Heart right ventricle (tissue), 16 donors: ENCODE results near the gene AQP7. TPM values are rescaled to one million over a fixed set of nuclear protein-coding genes. Genes with fewer than 3 reads are reported as not detected.
A peak's percentile ranks its signal among the peaks of the same experiment; 100 is the strongest.

Source experiments
- ATAC-seq, 8 donors: fragments of 200-7000 bp; cut with Tn5 transposase; one replicate each; pipeline ENCODE4 v1.9.1; 2020; ENCODE audit warnings: mild to moderate bottlenecking in 8 of 8, moderate library complexity in 8 of 8, moderate number of reproducible peaks in 1 of 8
- DNase-seq, 2 donors: peaks; one replicate each; pipeline ENCODE4 v3.0.0-alpha.2; 2020
- H3K27ac ChIP-seq, 10 donors: fragments of 200-600 bp; sonication (generic) in 2 of 10; one replicate each; pipeline versions ENCODE4 v1.5.0 to v1.8.0; 2020 to 2022; ENCODE audit warnings: mild to moderate bottlenecking in 3 of 10
- H3K27me3 ChIP-seq, 7 donors: fragments of 200-600 bp; one replicate each; pipeline ENCODE4 v1.8.0; 2021 to 2022; ENCODE audit warnings: mild to moderate bottlenecking in 2 of 7
- H3K36me3 ChIP-seq, 9 donors: fragments of 200-600 bp; sonication (generic) in 1 of 9; one replicate each; pipeline versions ENCODE4 v1.5.0 to v1.8.0; 2020 to 2022; ENCODE audit warnings: mild to moderate bottlenecking in 2 of 9
- H3K4me1 ChIP-seq, 9 donors: fragments of 200-600 bp; sonication (generic) in 1 of 9; one replicate each; pipeline versions ENCODE4 v1.5.0 to v1.8.0; 2020 to 2022; ENCODE audit warnings: mild to moderate bottlenecking in 4 of 9
- H3K4me3 ChIP-seq, 10 donors: fragments of 200-600 bp; sonication (generic) in 2 of 10; one replicate each; pipeline versions ENCODE4 v1.5.0 to v1.8.0; 2020 to 2022; ENCODE audit warnings: mild to moderate bottlenecking in 7 of 10, moderate library complexity in 2 of 10
- H3K9me3 ChIP-seq, 11 donors: fragments of 200-600 bp in 10 of 11; sonication (generic) in 2 of 11; one replicate each; pipeline versions ENCODE4 v1.5.0 to v1.8.0; 2013 to 2022; ENCODE audit warnings: mild to moderate bottlenecking in 2 of 11, control low read depth in 1 of 11, moderate library complexity in 1 of 11
- WGBS, 2 donors: extraction: QIAGEN DNeasy Blood & Tissue Kit; methylation state at CpG; one replicate each; pipeline ENCODE4 v1.1.7; 2013; ENCODE audit warnings: inconsistent platforms in 1 of 2; 5-methylcytosine and 5-hydroxymethylcytosine counted together
- intact Hi-C, 10 donors: fragments of 100-400 bp; cut with DNase I; formaldehyde crosslinking; loops; one replicate each; pipeline versions ENCODE4 v1.11.1 to v1.14.2; 2022
- polyA plus RNA-seq, 2 donors: library from polyadenylated mRNA; stranded (reverse); fragments of 200-250 nt; gene quantifications; one replicate each; pipeline ENCODE4 v1.2.3, GENCODE V29; 2013
- total RNA-seq, 10 donors: library from RNA; stranded (reverse); fragmentation: NEBNext Ultra II Directional in 3 of 10; extraction: Animal tissue kit (Norgen Biotek cat#: 25700) in 3 of 10; gene quantifications; one replicate each; pipeline versions ENCODE4 v1.2.1 to v1.2.4, GENCODE V29; 2021 to 2023
- TF ChIP-seq, protein P1 (sequence below), 9 donors: fragments of 200-600 bp; sonication (generic) in 2 of 9; IDR thresholded peaks; one replicate each; pipeline versions ENCODE4 v1.5.0 to v1.8.0; 2021 to 2022; ENCODE audit warnings: antibody characterized with exemption in 9 of 9, mild to moderate bottlenecking in 5 of 9, moderate library complexity in 1 of 9
- donor health status: Arrhythmogenic right ventricular cardiomyopathy.
- donor health status: ischemic (EF 13 %, LVEDD 7.1; RV severe dilation, severe dysfunction).
- donor health status: healthy with polysubstance abuse.
- donor health status: DM: no; HTN: yes; CAD: no.
- donor health status: DM: no; HTN: no; CAD: no.
- donor health status: ischemic (EF 25% LVEDD 6.9; RV normal size, moderate dysfunction).
- donor health status: ischemic (EF 25% LVEDD 5.7; RV mildly dilated, moderate dysfunction).
- donor health status: healthy.
- donor health status: DM: yes; HTN: yes; CAD: no.
- donor health status: Ischemic cardiomyopathy.
- donor health status: ischemic (EF 35%, LVEDD 5.7; RV mildly dilated, moderate dysfunction).
- donor health status: nonischemic (EF 11% LVEDD 7.7; RV severe dilation, severe dysfunction).
- donor health status: DM: yes; HTN: yes; CAD: no.
- donor health status: PGD.
- donor health status: ischemic (EF 29% LVEDD 5.4; RV normal size, mild dysfunction).
- donor health status: nonischemic (EF 23%, LVEDD 6.1; RV moderate dilation, normal function).

AQP7 gene
- total and polyA plus RNA-seq, 12 donors, result 28.2 to 255 (median 133) TPM

DNA sequence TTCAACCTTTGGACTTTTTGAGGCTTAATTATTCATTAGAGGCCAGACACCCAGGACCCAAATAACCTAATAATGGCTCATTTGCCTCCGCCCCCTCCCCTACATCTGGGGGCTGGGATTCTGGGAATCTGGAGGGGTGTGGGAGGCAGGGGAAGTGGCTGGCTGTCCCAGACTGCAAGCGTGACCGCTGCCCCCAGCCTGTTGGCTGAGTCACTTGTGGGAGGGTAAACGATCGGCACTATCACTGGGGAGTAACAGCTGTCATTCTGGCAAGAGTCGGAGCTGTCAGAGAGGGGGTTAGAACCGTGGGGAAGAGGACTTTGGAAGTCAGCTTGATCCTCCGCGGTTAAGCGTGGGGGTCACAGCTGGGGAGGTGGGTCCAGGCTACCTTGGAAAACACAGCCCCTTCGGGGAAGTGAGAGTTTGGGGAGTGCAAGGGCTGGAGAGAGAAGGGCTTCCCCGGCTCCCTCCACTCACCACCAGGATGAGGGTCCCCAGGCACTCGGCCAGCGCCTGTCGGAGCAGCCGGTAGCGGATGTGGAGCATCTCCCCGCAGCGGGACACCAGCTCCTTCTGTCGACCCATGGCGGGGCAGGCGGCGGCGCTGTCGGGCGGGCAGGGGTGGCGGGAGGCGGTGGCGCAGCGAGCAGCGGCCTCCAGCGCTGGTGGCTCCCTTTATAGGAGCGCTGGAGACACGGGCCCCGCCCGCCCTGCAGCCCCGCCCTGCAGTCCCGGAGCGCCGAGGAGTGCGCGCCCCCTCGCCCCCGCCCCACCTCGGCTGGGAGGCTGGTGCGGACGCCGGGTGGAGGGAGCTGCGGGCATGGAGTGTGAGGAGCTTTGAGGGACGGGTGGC, 44.8 kb upstream of the AQP7 start, which contains the start of gene AQP3:
Gene AQP3 (minus strand): TSS at position 648 of the 853 bp plus-strand sequence. CDS start 63 bp downstream, at position 585.
- peak; percentile 61 to 74 for DNase-seq
- peak; percentile 84 to 91 (median 87) for ATAC-seq
- Histone ChIP-seq H3K4me1 (peaks cover 0 to 25% (median 19%) of the 10 kb centered on the region in 9 donors), H3K4me3 (peak within 1 kb of the TSS; percentile 27 to 65 (median 59)), H3K36me3 (peaks cover 0 to 12% (median 0%) of the 10 kb centered on the region in 9 donors), H3K27me3 (peaks cover 0 to 12% (median 0%) of the 10 kb centered on the region in 7 donors), H3K9me3 (no peaks in the 10 kb centered on the region), H3K27ac (peak within 1 kb of the TSS in 9 of 10 donors; percentile 49 to 80 (median 61))
- intact Hi-C loops, result loop anchor here in 4 of 10 donors (5.0 kb wide), 3 partner anchors 35 to 70 kb away; no protein-coding TSS in a partner anchor
- WGBS, 2 donors, result 3 to 4% methylated on average over 49 to 50 of the region's 50 CpGs
- TF ChIP-seq, protein P1, sequence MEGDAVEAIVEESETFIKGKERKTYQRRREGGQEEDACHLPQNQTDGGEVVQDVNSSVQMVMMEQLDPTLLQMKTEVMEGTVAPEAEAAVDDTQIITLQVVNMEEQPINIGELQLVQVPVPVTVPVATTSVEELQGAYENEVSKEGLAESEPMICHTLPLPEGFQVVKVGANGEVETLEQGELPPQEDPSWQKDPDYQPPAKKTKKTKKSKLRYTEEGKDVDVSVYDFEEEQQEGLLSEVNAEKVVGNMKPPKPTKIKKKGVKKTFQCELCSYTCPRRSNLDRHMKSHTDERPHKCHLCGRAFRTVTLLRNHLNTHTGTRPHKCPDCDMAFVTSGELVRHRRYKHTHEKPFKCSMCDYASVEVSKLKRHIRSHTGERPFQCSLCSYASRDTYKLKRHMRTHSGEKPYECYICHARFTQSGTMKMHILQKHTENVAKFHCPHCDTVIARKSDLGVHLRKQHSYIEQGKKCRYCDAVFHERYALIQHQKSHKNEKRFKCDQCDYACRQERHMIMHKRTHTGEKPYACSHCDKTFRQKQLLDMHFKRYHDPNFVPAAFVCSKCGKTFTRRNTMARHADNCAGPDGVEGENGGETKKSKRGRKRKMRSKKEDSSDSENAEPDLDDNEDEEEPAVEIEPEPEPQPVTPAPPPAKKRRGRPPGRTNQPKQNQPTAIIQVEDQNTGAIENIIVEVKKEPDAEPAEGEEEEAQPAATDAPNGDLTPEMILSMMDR (IDR thresholded peaks at IDR 0.05), result peak in 7 of 9 donors; percentile 17 to 62 (median 44)

DNA sequence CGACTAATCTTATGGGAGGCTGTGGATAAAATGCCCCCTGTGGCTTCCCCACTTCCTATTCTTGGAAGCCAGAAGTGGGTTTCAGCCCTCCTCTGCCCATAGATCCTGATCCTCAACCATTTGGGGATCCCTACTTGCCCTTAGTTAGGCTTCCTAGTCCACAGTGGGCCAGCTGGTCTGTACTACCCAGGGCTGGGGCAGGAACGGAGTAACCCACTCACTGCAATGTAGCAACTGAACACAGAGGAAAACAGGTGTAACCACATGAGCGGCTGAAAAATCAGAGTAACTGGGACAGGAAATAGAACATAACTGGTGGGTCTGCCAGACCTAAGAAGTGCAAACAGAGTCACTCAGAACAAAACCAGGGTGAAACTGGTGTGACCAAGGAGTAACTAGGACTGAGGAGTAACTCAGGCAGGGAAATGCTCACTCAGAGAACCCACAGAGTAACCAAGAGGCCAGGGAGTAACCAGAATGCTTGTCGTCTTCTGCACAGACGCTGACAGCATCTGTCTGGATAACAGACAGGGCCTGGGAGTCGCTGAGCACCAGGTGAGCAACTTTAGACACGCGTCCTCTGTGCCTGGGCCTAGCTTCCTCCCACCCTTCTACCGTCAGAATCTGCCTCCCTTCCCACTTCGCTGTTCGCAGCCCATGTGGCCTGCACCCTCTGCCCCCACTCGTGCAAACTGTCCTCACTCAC, 44.0 kb upstream of the AQP7 start:
- peaks cover 0 to 12% (median 0%) of the 10 kb centered on the region in 7 donors for H3K27me3 ChIP-seq
- peak overlapping the region in 8 of 10 donors; percentile 49 to 80 (median 62) for H3K27ac ChIP-seq
- intact Hi-C loops, result loop anchor here in 4 of 10 donors (5.0 kb wide), 3 partner anchors 34 to 69 kb away; no protein-coding TSS in a partner anchor

DNA sequence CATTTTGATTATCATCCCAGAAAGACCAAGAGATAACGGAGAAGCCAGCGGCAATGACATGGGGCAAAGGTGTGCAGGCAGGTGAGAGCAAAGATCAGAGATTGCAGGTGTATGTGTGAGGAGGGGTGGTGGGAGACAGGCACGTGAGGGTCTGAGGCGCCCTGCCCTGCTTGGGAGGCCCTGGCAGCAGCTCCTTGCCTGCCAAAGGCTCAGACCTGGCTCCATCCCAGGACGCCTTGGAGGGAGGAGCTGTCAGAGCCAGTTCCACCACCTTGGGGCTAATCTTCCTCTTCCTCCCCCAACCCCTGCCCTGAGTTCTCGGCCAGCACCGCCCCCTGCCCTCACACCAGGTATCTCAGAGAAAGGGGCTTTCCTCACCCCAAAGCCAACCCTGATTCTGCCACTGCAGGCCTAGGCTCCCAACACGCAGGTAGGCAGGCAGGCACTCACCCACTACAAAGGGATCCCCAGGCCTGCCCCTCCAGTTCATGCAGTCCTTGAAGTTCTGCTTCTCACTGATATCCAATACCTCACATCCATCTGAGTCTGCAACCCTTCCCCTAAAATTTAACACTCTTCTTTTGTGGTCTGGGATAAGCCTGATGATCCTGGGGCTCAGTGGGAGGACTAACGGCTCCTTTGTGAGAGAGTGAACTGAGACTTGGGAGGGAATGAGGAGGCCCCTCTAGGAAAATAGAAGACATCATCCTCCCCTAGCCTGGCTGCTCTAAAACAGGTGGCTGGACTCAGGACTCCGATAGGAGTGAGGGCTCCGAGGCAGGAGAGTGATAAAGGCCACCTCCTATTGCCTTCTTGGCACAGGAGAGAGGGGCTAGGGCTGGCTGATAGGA, 43.2 kb upstream of the AQP7 start:
- ATAC-seq, result no peak
- no peak for DNase-seq
- Histone ChIP-seq H3K27ac (peak overlapping the region in 5 of 10 donors; percentile 49 to 80 (median 74)), H3K27me3 (peaks cover 0 to 12% (median 0%) of the 10 kb centered on the region in 7 donors), H3K4me1 (peaks cover 0 to 25% (median 19%) of the 10 kb centered on the region in 9 donors), H3K36me3 (peaks cover 0 to 12% (median 0%) of the 10 kb centered on the region in 9 donors), H3K4me3 (peak overlapping the region in 6 of 10 donors; percentile 55 to 65 (median 61)), H3K9me3 (no peaks in the 10 kb centered on the region)
- 90 to 96% methylated on average over 11 of the region's 11 CpGs for WGBS, 2 donors
- TF ChIP-seq, protein P1 (IDR thresholded peaks at IDR 0.05), result no peak
- intact Hi-C loops, result loop anchor here in 4 of 10 donors (5.0 kb wide), 3 partner anchors 33 to 68 kb away; no protein-coding TSS in a partner anchor

More for the DNA sequence above, 44.0 kb upstream of the AQP7 start:
- DNase-seq (no peak), ATAC-seq (peak in 6 of 8 donors; percentile 9 to 54 (median 30))
- peaks cover 0 to 25% (median 19%) of the 10 kb centered on the region in 9 donors for H3K4me1 ChIP-seq
- TF ChIP-seq, protein P1 (IDR thresholded peaks at IDR 0.05), result no peak
- H3K4me3 ChIP-seq, result peak overlapping the region in 9 of 10 donors; percentile 50 to 65 (median 61)
- H3K9me3 ChIP-seq, result no peaks in the 10 kb centered on the region
- peaks cover 0 to 12% (median 0%) of the 10 kb centered on the region in 9 donors for H3K36me3 ChIP-seq
- 63 to 75% methylated on average over 12 of the region's 12 CpGs for WGBS, 2 donors
